HG03469 (cell line): ENCODE results near the gene NAV3.
"Not testable (repeated sequence)": the region's sequence is repeated elsewhere in the genome, so short reads cannot be mapped to it uniquely, and the experiment has no call there.

Experiments
- ATAC-seq: cut with Tn5 transposase; IDR thresholded peaks from one replicate; pipeline ENCODE4 v1.9.1; 2021; ENCODE audit warnings: mild to moderate bottlenecking, moderate library complexity, moderate number of reproducible peaks; ENCODE audit not compliant: unreplicated experiment

The NAV3 gene

DNA sequence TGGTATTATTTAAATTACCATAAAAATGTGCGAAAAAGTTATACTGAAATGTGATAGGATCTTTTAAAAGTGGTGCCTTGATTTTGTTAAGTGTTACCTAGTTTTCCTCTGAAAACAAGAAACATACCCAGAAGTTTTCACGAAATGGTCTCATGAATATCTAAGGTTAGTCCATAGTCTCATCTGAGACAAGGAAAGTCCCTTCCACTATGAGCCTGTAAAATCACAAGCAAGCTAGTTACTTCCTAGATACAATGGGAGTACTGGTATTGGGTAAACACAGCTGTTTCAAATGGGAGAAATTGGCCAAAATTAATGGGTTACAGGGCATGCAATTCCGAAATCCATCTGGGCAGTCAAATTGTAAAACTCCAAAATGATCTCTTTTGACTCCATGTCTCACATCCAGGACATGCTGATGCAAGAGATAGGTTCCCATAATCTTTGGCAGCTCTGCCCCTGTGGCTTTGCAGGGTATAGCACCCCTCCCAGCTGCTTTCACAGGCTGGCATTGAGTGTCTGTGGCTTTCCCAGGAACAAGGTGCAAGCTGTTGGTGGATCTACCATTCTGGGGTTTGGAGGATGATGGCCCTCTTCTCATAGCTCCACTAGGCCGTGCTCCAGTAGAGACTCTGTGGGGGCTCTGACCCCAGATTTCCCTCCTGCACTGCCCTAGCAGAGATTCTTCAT, 271.4 kb downstream of the NAV3 start:
- ATAC-seq, result no peak

DNA sequence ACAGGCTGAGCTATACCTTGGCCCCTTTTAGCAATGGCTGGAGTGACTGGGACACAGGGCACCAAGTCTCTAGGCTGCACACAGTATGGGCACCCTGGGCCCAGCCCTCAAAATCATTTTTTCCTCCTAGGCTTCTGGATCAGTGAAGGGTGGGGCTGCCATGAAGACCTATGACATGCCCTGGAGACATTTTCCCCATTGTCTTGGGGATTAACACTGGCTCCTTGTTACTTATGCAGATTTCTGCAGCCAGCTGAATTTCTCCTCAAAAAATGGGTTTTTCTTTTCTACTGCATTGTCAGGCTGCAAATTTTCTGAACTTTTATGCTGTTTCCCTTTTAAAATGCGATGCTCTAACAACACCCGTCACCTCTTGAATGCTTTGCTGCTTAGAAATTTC, 272.1 kb downstream of the NAV3 start:
- not testable (repeated sequence) for ATAC-seq

DNA sequence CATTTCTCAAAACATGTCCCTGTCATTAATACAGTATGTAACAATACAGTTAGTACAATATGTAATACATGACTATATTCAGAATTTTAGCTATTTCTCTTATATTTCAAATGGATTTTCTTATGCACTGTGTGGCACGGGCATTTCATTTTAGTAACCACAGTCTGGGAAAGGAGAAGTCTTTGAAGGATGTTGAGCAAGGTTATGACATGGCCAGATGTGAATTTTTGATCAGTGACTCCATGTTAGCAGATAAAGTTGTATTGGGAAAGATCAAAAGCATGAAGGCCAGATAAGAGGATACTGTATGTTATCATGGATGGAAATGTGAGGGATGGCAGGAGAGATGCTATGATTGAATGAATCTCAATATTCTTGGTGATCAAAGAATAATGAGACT, 285.2 kb downstream of the NAV3 start:
- no peak for ATAC-seq

DNA sequence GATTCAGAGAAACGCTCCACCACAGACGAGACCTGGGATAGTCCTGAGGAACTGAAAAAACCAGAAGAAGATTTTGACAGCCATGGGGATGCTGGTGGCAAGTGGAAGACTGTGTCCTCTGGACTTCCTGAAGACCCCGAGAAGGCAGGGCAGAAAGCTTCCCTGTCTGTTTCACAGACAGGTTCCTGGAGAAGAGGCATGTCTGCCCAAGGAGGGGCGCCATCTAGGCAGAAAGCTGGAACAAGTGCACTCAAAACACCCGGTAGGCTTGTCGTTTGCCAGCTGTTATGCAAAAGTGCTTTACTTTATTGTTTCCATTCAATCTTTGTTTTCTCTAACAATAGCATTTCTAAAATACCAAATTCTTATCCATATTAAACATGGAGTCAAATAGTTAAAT, 287.3 kb downstream of the NAV3 start:
- no peak for ATAC-seq

GRCh38 chr12:78118486-78118885, 287.8 kb downstream of the NAV3 start:
- no peak for ATAC-seq

- ATAC-seq, result no peak
Observed at GRCh38 chr12:78119351-78119918, 288.7 kb downstream of the NAV3 start.

GRCh38 chr12:78120306-78120705, 289.6 kb downstream of the NAV3 start:
- no peak for ATAC-seq

DNA sequence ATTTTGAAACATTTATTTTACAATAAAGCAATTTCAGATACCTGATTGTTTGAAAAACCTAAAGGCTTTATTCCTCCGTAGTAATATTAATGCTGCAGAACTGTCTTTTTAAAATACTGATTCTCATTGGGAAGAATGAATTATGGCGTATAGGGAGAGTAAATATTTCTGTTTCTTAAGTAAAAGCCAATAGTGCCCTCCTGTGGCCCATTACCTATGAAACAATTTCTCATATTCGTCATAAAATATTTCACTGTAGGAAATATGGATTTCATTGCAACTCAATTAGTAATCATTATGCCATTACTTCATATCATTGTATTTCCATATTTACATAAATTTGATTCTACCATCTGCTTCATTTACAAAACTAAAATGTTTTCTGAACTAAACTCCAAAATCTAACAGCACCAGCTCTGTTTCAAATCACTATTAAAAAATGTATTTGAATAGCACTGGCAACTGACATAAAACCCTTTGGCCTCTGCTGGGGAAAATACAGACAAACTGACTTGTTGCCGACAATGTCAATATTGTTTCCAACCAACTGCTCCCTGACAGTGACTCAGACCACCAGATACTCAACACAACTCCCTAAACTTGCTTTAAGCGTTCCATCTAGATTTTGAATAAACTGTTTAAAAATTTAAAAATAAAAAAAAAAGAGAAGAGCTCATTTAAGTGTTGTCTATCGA, 290.3 kb downstream of the NAV3 start:
- no peak for ATAC-seq

GRCh38 chr12:78121969-78122610, 291.4 kb downstream of the NAV3 start:
- ATAC-seq, result no peak

- ATAC-seq, result no peak
Observed at GRCh38 chr12:78128211-78128610, 297.5 kb downstream of the NAV3 start.

- no peak for ATAC-seq
Observed at GRCh38 chr12:78143717-78144116, 313.0 kb downstream of the NAV3 start.

DNA sequence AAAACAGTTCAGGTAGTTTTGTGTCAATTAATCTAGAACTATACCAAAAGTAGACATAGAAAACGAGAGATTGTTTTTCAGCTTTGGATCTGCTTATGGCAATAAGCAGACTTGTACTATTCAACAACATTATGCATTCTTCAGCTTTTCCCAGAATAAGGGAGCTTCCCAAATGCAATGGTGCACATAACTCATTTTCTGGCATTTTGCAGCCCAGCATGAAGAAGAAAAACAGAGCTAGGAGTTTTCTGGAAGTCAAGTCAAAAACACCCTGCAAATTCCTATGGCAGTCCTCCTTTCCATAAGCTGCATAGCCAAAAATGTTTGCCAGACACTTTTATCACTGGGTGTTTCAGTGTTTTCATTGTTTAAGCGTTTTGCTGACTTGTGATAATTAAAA, 314.7 kb downstream of the NAV3 start:
- ATAC-seq, result no peak

- ATAC-seq, result peak; percentile 69
Observed at GRCh38 chr12:78146365-78146772, 315.7 kb downstream of the NAV3 start.

DNA sequence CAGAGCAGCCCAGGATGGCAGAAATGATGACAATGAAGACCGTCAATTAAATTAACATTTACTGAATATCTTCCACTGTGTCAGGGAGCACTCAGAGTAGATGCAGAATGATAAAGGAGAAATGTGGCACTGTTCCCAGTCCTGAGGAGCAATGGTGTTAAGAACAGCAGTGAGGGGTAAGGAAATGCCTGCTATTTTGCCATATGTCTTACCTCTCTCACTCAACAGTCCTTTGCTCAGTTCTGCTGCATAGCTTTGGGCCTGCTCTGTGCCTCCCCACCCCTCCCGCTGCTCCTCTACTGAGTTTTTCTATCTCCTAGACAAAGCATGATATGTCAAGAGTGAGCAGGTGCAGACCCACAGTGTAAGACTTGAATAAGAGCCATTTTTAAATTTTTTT, 318.8 kb downstream of the NAV3 start:
- ATAC-seq, result no peak

- ATAC-seq, result no peak
Observed at GRCh38 chr12:78155546-78155945, 324.9 kb downstream of the NAV3 start.

- no peak for ATAC-seq
Observed at GRCh38 chr12:78156751-78157150, 326.1 kb downstream of the NAV3 start.

- ATAC-seq, result no peak
Observed at GRCh38 chr12:78157199-78157598, 326.5 kb downstream of the NAV3 start.

DNA sequence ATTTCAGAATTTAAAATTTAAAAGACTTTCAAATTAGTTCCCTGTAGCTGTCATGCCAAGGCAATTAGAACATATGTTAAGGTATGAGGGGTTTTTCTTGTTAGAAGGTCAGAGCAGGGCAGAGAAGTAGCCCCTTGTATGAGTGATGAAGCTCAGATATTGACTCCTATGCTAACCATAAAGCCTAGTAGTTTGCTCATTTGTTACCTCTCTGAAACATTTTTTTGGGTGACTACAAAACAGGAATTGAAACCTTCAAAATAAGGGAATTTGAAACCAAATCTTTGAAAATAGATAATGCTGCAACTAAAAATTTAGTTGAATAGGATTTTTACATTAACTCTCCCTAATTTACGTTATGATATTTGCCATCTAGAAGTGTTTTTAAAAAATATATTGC, 333.5 kb downstream of the NAV3 start:
- ATAC-seq, result no peak

GRCh38 chr12:78167510-78167909, 336.8 kb downstream of the NAV3 start:
- no peak for ATAC-seq

DNA sequence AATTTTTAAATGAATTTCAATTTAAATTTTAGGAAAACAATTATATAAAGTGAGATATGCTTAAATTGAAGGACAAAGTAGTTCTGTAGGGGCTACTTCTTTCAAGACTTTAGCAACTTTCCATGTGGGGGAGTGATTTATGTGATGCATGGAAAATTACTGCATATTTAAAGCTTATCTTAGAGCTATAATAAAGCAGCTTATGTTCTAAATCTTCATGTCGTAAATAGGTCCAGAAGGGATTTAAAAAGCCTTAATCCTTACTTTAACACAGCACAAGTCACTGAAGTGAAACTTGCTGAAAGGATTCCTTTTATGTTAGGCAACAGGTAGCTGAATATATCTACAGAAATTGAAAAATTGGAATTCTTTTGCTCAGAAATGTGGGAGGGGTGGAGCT, 340.4 kb downstream of the NAV3 start:
- no peak for ATAC-seq

GRCh38 chr12:78176643-78177042, 345.9 kb downstream of the NAV3 start:
- ATAC-seq, result no peak

- ATAC-seq, result no peak
Observed at GRCh38 chr12:78177298-78177697, 346.6 kb downstream of the NAV3 start.
